T-helper 2 cell (primary cell): ENCODE results near the gene GRPEL1.

ENCODE experiments used
- DNase-seq, 5 experiments: peaks; one replicate each; pipeline versions ENCODE4 v3.0.0 to v3.0.0-alpha.2; 2012 to 2022

Gene GRPEL1

GRCh38 chr4:7043284-7044136 lies 24.4 kb downstream of the GRPEL1 start, which contains the start of gene TADA2B:
TADA2B (plus strand) TSS chr4:7043372; CDS start chr4:7043580, 208 bp downstream.
- peak; percentile 24 to 70 (median 43) for DNase-seq

GRCh38 chr4:7042503-7043283 lies 25.2 kb downstream of the GRPEL1 start:
- peak; percentile 77 to 93 (median 88) for DNase-seq

- DNase-seq: no peak
These were observed 25.9 kb downstream of the GRPEL1 start for GRCh38 chr4:7041801-7042502.

- DNase-seq: no peak
These were observed 26.6 kb downstream of the GRPEL1 start for GRCh38 chr4:7041246-7041645.

- DNase-seq: no peak
These were observed 27.1 kb downstream of the GRPEL1 start for GRCh38 chr4:7040765-7041164.

- no peak for DNase-seq
These were observed 30.4 kb downstream of the GRPEL1 start for GRCh38 chr4:7037425-7037824.

GRCh38 chr4:7034262-7035081 lies 33.4 kb downstream of the GRPEL1 start:
- no peak for DNase-seq

- DNase-seq: no peak
These were observed 35.3 kb downstream of the GRPEL1 start for GRCh38 chr4:7032596-7032995.

GRCh38 chr4:7031558-7032449 lies 36.1 kb downstream of the GRPEL1 start:
- no peak for DNase-seq

GRCh38 chr4:7030856-7031255 lies 37.0 kb downstream of the GRPEL1 start:
- no peak for DNase-seq

- DNase-seq: no peak
These were observed 37.9 kb downstream of the GRPEL1 start for GRCh38 chr4:7029921-7030320.

- no peak for DNase-seq
These were observed 38.7 kb downstream of the GRPEL1 start for GRCh38 chr4:7029212-7029611.

- DNase-seq: no peak
These were observed 40.0 kb downstream of the GRPEL1 start for GRCh38 chr4:7027913-7028312.

GRCh38 chr4:7027284-7027683 lies 40.6 kb downstream of the GRPEL1 start:
- peak in 1 of 5 experiments; percentile 26 for DNase-seq

GRCh38 chr4:7026107-7026506 lies 41.8 kb downstream of the GRPEL1 start:
- DNase-seq: no peak

GRCh38 chr4:7025040-7025602 lies 42.7 kb downstream of the GRPEL1 start:
- DNase-seq: no peak

- no peak for DNase-seq
These were observed 43.5 kb downstream of the GRPEL1 start for GRCh38 chr4:7024336-7024890.

GRCh38 chr4:7023901-7024300 lies 44.0 kb downstream of the GRPEL1 start:
- DNase-seq: no peak

- no peak for DNase-seq
These were observed 44.4 kb downstream of the GRPEL1 start for GRCh38 chr4:7023486-7023885.

GRCh38 chr4:7021930-7022664 lies 45.8 kb downstream of the GRPEL1 start:
- DNase-seq: no peak
